ENCODE data around the gene SHF.
"Not testable (repeated sequence)": the region's sequence is repeated elsewhere in the genome, so short reads cannot be mapped to it uniquely, and the experiment has no call there.

The SHF gene

DNA sequence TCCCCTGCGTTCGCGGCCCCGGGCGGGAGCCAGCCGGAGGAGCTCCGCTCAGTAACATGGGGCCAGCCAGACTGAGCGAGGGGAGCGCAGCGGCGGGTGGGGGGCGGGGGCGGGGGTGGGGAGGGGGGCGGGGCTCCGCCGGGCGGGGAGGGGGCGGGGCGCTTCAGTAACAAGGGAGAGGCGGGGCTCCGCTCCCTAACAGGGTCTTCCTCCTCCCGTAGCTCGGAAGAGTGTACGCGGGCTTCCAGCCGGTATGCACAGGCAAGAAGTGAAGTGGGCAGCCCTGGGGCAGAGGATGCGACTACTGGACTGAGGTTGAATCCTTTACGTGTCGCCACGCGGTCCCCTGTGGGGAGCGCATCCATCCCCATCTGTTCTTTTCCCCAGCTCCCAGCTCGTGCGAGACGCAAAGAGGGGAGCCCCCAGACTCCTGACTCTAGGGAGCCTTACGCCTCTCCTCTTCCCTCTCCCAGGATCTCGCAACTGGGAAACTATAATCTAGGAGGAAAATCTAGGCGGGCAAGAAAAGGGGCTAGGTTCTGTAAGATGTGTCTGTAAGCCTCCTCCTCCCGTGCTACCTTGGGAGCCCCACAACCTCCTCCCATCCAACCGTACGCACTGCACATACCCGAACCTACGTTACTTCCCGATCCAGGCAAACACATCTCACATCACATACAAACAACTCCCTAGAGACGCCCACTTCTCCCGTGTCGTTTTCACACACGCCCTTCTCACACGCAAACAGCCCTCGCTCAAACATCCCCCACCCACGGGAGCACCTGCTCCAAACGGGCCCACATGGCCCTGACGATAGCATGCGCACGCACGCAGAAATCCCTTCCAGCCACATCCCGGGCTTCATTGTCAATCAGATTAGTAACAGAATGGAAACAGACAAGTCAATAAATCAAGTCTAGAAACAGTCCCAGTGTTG is at the start of gene SHF:
SHF (minus strand) TSS at position 73 of the 937 bp plus-strand sequence; CDS start at position 58, 15 bp downstream.
- H3K9me3 ChIP-seq (ENCODE audit: severe bottlenecking), result no peaks in the 10 kb centered on the region
- H3K36me3 ChIP-seq (ENCODE audit: low read depth), result no peaks in the 10 kb centered on the region
- ATAC-seq (ENCODE audit: low read depth), result peak; percentile 57
- H3K4me1 ChIP-seq (ENCODE audit: insufficient read depth, poor library complexity, severe bottlenecking), result no peaks in the 10 kb centered on the region
- peak within 1 kb of the TSS; percentile 38 for H3K4me3 ChIP-seq (ENCODE audit: severe bottlenecking)
- H3K27ac ChIP-seq (ENCODE audit: poor library complexity, severe bottlenecking), result no peak within 1 kb of the TSS
- TF ChIP-seq CTCF (IDR thresholded peaks at IDR 0.05; ENCODE audit: poor library complexity, severe bottlenecking), result no peak
- H3K27me3 ChIP-seq (ENCODE audit: insufficient read depth, poor library complexity, severe bottlenecking), result no peaks in the 10 kb centered on the region
- no peak for DNase-seq (ENCODE audit: low spot score)

GRCh38 chr15:45236806-45237205 is 49.0 kb upstream of the SHF start:
- H3K36me3 ChIP-seq (ENCODE audit: low read depth); H3K27me3 ChIP-seq (ENCODE audit: insufficient read depth, poor library complexity, severe bottlenecking); H3K4me1 ChIP-seq (ENCODE audit: insufficient read depth, poor library complexity, severe bottlenecking); H3K9me3 ChIP-seq (ENCODE audit: severe bottlenecking); H3K27ac ChIP-seq (ENCODE audit: poor library complexity, severe bottlenecking); DNase-seq (ENCODE audit: low spot score); H3K4me3 ChIP-seq (ENCODE audit: severe bottlenecking); ATAC-seq (ENCODE audit: low read depth): not testable (repeated sequence)

DNA sequence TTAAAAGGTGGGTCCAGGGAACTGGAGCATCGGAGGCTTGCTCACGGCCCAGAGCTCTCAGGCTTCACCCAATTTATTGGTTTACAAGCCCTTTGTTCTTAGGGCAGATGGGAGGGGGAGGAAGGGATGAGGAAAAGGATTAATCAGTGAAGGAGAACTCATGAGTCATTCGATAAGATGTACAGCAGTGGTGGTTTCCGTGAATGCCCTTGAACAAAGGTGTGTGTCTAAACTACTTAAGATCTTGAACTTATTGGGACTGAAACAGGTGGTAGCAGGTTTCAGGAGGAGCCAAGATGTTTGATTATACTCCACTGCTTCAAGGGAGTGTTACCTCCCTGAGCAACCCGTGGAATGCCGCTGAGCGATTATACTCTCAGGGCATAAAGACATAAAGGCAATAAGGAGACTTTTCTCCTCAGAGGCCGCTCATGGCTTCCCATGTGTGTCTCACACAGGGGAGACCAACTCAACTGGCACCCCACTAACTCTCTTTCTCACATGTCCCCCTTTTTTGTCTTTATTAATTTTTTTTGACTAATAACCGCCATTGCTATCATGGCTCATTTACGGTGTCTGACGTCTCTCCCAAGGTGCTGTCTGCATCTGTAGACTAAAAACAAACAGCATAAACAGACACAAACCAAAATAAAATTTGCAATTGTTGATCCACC is 46.9 kb upstream of the SHF start:
- TF ChIP-seq CTCF (IDR thresholded peaks at IDR 0.05; ENCODE audit: poor library complexity, severe bottlenecking), result no peak
- H3K4me1 ChIP-seq (ENCODE audit: insufficient read depth, poor library complexity, severe bottlenecking), result no peaks in the 10 kb centered on the region
- H3K27ac ChIP-seq (ENCODE audit: poor library complexity, severe bottlenecking), result no peak overlapping the region
- no peaks in the 10 kb centered on the region for H3K27me3 ChIP-seq (ENCODE audit: insufficient read depth, poor library complexity, severe bottlenecking)
- no peaks in the 10 kb centered on the region for H3K9me3 ChIP-seq (ENCODE audit: severe bottlenecking)
- no peak overlapping the region for H3K4me3 ChIP-seq (ENCODE audit: severe bottlenecking)
- no peaks in the 10 kb centered on the region for H3K36me3 ChIP-seq (ENCODE audit: low read depth)
- ATAC-seq (ENCODE audit: low read depth) (no peak), DNase-seq (ENCODE audit: low spot score) (no peak)

DNA sequence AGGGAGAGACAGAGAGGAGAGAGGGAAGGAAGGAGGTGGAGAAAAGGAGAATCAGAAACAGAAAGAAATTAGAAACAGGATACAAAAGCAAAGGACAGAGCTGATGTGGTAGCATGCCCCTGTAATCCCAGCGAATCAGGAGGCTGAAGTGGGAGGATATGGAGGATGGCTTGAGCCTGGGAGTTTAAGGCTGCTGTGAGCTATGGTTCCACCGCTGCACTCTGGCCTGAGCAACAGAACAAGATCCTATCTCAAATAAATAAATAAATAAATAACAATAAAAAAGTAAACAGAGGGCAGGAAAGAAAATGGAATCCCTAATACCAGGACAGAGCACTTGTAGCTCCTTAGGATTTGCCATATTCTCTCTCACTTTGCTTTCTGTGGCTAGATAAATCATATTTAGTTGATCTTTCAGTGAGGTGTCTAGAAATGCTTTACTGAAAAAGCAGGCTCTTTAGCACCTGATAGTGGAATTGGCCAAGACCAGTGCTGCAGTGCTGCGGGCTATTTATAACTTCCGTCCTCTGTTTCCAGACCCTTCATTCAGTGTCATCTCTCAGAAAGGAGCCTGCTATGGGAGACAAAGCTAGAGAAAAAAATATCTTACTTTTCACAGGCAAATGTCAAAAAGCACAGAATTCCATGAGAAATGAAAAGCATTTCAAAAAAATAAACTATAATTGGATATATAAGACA is 44.2 kb upstream of the SHF start:
- H3K36me3 ChIP-seq (ENCODE audit: low read depth), result no peaks in the 10 kb centered on the region
- DNase-seq (ENCODE audit: low spot score) (no peak), ATAC-seq (ENCODE audit: low read depth) (no peak)
- no peak for TF ChIP-seq CTCF (IDR thresholded peaks at IDR 0.05; ENCODE audit: poor library complexity, severe bottlenecking)
- H3K4me3 ChIP-seq (ENCODE audit: severe bottlenecking), result no peak overlapping the region
- H3K4me1 ChIP-seq (ENCODE audit: insufficient read depth, poor library complexity, severe bottlenecking), result no peaks in the 10 kb centered on the region
- no peaks in the 10 kb centered on the region for H3K27me3 ChIP-seq (ENCODE audit: insufficient read depth, poor library complexity, severe bottlenecking)
- no peaks in the 10 kb centered on the region for H3K9me3 ChIP-seq (ENCODE audit: severe bottlenecking)
- no peak overlapping the region for H3K27ac ChIP-seq (ENCODE audit: poor library complexity, severe bottlenecking)

- Histone ChIP-seq H3K27ac (ENCODE audit: poor library complexity, severe bottlenecking) (no peak overlapping the region), H3K4me1 (ENCODE audit: insufficient read depth, poor library complexity, severe bottlenecking) (no peaks in the 10 kb centered on the region), H3K4me3 (ENCODE audit: severe bottlenecking) (no peak overlapping the region), H3K9me3 (ENCODE audit: severe bottlenecking) (no peaks in the 10 kb centered on the region), H3K27me3 (ENCODE audit: insufficient read depth, poor library complexity, severe bottlenecking) (no peaks in the 10 kb centered on the region), H3K36me3 (ENCODE audit: low read depth) (no peaks in the 10 kb centered on the region)
- no peak for TF ChIP-seq CTCF (IDR thresholded peaks at IDR 0.05; ENCODE audit: poor library complexity, severe bottlenecking)
- DNase-seq (ENCODE audit: low spot score) (no peak), ATAC-seq (ENCODE audit: low read depth) (no peak)
Observed at GRCh38 chr15:45231132-45231531, 43.4 kb upstream of the SHF start.

Measured in RWPE2 (cell line).